ENCODE data around the gene SOX6.

DNA sequence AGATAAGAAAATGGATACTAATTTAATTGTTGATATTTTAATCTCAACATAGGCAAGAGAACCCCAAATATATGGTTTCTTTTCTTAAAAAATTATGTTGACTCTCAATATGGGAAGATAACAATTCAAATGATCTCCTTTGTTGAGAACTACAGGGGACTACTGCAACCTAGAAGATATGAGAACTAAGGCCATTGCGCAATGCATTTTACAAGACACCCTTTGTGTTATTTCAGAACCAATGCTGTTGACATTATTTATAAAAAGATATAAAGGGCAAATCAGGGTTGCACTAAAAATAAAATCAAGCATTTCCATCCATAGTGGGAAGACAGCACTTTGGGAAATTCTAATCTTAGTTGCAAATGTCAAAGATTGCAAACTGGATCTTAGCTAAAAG lies 322.3 kb downstream of the SOX6 start:
- TF ChIP-seq, protein P1, sequence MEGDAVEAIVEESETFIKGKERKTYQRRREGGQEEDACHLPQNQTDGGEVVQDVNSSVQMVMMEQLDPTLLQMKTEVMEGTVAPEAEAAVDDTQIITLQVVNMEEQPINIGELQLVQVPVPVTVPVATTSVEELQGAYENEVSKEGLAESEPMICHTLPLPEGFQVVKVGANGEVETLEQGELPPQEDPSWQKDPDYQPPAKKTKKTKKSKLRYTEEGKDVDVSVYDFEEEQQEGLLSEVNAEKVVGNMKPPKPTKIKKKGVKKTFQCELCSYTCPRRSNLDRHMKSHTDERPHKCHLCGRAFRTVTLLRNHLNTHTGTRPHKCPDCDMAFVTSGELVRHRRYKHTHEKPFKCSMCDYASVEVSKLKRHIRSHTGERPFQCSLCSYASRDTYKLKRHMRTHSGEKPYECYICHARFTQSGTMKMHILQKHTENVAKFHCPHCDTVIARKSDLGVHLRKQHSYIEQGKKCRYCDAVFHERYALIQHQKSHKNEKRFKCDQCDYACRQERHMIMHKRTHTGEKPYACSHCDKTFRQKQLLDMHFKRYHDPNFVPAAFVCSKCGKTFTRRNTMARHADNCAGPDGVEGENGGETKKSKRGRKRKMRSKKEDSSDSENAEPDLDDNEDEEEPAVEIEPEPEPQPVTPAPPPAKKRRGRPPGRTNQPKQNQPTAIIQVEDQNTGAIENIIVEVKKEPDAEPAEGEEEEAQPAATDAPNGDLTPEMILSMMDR (IDR thresholded peaks at IDR 0.05) = no peak
- no peak for TF ChIP-seq ZFX (IDR thresholded peaks at IDR 0.05; ENCODE audit: borderline replicate concordance)

Measured in 22Rv1 (cell line).